CD4-positive, alpha-beta T cell treated with Interleukin-15 for 4 hours (primary cell): ENCODE results near the gene LSM7.
"Not testable (repeated sequence)": the region's sequence is repeated elsewhere in the genome, so short reads cannot be mapped to it uniquely, and the experiment has no call there.

ENCODE experiments used
- DNase-seq: peaks from one replicate; pipeline ENCODE4 v3.0.0-alpha.2; 2020; ENCODE audit warnings: low spot score

LSM7 gene

DNA sequence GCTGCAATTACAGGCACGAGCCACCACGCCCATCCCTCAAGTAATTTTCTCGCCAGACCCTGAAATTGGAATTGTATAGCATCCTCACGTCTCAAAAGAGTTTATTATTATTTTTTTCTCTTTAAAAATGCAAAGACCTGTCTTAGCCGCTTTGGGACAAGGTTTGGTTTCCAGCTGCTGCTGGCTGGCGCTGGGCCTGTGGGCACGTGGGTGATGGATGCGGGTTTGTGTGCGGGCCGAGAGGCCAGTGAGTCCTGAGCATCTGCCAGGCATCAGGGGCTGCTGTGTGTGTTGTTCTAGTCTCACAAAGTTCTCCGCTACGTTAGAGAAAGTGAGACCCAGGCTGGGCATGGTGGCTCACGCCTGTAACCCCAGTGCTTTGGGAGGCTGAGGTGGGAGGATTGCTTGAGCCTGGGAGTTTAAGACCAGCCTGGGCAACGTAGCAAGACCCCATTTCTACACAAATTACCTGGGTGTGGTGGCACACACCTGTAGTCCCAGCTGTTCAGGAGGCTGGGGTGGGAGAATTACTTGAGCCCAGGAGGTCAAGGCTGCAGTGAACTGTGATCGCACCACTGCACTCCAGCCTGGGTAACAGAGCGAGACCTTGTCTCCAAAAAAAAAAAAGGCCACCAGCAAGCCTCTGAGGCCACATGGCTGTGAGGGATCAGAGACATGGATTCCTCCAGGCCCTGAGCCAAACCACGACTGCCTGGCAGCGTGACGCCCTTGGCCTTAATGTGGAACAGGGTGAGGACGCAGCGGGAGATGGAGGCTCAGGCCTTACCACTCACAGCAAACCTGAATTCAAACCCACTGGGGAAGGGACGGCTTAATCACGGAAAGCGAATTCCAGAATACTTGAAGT is 27.0 kb upstream of the LSM7 start:
- DNase-seq = no peak

DNA sequence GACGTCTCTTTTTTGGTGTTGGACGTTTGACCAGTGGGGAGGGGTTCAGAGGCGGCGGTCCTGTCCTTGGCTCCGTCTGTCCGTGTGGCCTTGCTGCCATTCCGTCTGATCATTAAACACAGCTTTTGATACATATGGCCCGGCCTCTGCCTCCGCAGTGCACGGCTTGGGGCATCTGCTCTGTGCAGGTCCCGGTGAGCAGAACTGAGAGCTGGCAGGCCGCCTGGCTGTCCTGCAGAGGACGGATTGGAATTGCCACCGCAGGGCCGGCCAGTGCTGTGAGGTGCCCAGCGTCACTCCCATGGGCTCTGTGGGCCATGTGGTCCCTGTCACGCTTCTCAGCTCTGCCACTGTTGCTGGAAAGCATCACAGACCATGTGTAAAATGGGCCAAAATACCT is 26.3 kb upstream of the LSM7 start:
- no peak for DNase-seq

DNA sequence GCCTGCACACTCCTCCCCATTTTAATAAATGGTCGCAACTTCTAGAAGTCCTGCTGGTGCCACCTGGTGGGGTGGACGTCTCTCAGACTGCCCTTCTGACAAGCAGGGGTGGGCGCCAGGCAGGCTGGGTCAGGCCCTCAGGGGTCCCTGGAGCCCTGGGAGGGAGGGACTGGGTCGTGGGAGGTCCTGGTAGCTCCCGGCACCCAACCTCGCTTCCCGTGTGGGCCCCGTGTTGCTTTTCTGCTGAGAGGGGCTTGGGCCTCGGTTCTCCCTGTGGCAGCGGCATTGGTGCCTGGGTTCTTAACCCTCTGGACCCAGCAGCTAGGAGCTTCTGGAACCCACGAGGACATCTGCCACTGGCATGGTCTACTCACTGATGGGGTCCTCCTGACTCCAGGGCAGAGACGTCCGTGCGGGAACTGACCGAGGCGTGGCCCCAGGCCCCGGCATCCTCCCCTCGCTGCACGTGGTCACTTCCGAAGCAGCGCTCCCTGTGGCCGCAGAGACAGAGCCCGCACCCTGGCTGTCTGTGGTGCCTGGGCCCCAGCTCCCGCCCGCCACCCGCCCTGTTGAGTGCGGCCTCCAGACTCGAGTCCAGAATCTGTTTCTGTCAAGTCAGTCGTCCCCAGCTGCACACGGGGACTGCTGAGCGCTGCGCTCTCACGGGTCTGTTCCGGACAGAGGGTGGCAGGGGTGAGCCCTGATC is 25.7 kb upstream of the LSM7 start:
- DNase-seq = no peak

DNA sequence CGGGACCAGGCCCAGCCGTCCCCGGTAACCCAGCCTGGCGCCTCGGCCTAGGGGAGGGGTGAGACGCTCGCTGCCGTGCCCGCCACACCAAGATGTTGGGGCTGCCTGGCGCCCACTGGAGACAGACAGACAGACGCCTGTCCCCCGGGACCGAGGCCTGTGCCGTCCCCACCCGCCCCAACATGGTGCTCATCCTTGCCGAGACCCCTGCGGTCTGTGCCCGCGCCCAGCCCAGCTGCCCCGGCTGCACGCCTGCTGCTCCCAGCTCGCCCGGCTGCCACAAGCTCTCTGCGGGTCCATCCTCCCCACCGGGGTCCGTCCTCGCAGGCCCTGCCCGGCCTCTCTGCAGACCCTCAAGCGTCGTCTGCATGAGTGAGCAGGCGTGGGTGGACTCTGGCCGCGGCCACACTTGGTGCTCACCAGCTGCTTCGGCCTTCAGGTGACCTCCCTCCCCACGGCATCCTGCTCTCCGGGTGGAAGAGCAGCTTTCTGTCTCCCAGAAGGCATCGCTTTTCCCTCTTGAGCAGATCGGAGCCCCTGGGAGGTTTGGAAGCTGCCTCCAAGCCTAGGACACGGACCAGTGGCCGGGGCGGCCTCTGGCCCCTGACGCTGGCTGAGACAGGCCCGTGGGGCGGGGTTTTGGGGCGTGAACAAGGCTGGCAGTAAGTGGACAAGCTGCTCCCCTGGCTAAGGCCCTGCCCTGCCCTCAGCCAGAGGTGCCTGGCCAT is 24.9 kb upstream of the LSM7 start:
- no peak for DNase-seq

DNA sequence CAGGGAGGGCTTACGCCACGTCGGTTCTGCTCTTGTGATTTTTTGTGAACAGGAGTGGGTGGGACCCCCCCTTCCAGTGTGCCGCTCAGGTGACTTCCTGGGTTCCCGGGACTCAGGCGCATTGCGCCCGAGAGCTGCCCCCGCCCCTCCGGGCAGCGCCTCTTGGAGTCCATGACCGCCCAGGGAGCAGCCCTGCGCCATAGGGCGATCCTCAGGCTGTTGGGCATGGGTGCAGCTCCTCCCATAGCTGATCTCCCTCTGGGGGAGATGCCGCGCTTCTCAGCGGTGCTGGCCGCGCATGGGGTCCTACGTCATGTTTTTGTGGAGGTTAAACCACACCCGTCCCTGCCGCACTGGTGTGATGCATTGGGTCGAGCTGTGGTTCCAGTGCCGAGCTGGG is 23.7 kb upstream of the LSM7 start:
- no peak for DNase-seq

DNA sequence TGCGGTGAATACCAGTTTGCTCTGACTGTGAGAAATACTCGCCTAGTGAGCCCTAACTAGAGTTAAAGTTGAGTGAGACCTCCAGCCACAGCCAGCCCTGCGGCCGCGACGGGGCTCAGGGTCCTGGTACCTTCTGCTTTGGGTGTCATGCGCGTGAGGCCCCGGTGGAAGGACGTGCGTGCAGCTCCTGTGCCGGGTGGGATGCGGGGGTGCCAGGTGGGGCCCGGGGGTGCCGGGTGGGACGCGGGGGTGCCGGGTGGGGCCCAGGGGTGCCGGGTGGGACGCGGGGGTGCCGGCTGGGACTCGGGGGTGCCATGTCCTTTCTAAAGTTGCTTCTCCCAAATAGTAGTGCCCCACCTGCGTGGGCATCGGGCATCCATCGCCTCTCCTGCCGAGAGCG is 23.2 kb upstream of the LSM7 start:
- DNase-seq = no peak

DNA sequence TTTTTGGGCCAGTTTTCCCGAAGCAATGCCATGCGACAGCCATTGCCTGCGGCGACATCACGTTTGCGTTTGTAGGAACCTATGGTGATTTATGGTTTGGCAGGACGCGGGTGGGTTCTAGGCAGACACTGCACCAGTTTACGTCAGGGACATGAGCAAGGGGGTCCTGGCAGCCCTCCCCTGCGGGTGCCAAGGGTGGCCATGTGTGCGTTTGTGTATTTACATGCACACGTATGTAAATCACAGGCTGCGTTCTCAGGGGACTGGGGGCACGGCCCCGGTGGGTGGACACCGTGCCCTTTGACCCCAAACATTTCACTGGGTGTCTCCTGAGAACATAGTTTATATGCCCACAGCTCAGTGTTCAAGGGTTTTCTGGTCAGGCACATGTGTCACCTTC is 22.3 kb upstream of the LSM7 start:
- DNase-seq = no peak

DNA sequence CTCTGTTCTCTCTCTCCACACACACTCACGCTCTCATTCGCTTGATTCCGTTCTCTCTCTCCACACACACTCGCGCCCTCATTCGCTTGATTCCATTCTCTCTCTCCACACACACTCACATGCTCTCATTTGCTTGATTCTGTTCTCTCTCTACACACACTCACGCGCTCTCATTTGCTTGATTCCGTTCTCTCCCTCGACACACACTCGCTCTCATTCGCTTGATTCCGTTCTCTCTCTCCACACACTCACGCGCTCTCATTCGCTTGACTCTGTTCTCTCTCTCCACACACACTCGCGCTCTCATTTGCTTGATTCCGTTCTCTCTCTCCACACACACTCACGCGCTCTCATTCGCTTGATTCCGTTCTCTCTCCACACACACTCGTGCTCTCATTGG is 21.4 kb upstream of the LSM7 start:
- not testable (repeated sequence) for DNase-seq

DNA sequence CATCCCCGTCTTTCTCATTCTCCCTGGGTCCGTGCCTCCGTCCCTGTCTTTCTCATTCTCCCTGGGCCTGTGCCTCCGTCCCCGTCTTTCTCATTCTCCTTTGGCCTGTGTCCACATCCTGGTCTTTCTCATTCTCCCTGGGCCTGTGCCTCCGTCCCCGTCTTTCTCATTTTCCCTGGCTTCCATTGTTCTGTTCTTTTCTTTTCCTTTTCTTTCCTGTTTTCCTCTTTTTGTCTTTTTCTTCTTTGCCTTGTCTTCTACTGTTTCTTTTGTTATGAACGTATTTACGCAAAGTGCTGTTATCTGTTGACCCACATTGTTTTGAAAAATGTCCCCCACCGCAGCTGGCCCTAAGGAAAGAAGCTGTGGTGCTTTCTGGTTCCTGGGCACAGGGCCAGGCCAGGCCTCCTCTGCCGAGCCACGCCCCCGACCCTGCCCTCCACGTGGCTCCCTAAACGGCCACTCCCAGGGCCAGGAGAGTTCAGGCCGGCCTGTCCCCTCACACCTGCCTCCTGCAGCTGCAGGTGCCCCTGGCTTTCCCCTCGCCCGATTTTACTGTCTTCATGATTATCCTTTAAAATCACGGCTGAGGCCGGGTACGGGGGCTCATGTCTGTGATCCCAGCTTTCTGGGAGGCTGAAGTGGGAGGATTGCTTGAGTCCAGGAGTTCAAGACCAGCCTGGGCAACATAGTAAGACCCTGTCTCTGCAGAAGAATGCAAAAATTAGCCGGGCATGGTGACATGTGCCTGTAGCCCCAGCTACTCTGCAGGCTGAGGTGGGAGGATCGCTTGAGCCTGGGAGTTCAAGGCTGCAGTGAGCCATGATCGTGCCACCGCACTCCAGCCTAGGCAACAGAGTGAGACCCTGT is 17.6 kb upstream of the LSM7 start:
- DNase-seq = no peak

DNA sequence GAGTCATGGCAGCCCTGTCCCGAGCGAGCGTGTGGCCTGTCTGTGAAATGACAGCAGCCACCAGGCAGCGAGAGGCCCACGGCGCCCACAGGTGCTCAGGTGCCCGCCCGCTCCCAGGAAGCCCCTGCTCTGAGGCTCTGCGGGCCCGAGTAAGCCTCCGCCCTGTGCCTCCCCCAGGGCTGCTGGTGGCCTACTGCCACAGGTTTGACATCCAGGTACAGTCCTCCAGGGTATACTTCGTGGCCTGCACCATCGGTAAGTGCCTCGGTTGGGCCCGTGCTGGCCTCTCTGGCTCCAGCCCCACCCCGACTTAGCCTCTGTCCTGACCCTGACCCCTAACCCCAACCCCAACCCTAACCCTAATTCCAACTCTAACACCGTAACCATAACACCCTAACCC is 16.7 kb upstream of the LSM7 start:
- DNase-seq = no peak

DNA sequence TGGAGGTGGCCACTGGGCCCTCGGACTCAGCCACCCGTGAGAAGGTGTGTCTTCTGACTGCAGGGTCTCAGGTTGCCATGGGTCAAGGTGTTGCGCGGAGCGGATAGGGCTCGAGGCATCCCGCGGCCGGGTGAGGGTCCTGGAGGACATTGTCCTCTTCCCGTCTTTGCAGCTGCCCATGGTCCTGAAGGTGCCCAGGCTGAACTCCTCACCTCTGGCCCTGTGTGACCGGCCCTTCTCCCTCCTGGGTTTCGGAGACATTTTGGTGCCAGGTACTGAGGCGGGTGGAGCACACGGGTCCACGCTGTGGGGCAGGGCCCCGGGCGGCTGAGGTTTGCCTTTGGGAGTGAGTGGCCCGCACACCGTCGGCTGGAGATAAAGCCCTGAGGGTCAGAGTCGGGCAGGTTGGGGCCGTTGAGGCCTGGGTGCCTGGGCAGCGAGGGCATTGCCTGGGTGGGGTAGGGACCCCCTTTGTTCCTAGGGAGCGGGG is 16.0 kb upstream of the LSM7 start:
- no peak for DNase-seq

DNA sequence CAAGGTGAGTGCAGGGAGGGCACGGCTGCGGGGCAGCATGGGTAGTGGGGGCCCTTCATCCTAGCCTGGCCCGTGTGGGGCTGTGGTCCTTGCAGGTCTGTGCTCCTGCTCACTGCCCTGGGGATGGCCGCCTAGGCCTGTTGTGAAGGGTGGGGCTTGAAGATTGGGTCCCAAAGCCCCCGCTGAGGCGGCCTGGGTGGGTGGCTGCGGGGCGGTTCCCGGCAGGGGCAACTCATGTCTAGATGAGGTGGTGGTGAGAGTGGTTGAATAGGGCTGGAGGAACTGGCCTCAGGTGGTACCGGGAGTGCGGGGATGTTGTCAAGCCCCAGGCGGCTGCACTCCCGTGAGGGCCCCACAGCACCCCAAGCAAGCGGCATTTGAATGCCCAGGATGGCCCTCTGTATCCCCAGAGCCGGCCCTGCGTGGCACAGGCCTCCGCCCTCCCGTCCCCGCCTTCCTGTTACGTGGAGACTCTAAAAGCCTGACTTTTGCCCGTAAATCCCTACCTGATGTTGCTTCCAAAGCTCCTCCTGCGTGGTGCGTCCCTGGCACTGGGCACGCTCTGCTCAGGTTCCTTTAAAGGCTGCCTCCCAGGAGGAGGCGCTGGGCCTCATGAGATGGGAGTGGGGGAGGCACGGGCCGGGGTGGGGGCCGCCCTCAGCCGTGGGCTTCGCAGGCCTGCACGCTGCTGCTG is 15.1 kb upstream of the LSM7 start:
- DNase-seq = no peak

DNA sequence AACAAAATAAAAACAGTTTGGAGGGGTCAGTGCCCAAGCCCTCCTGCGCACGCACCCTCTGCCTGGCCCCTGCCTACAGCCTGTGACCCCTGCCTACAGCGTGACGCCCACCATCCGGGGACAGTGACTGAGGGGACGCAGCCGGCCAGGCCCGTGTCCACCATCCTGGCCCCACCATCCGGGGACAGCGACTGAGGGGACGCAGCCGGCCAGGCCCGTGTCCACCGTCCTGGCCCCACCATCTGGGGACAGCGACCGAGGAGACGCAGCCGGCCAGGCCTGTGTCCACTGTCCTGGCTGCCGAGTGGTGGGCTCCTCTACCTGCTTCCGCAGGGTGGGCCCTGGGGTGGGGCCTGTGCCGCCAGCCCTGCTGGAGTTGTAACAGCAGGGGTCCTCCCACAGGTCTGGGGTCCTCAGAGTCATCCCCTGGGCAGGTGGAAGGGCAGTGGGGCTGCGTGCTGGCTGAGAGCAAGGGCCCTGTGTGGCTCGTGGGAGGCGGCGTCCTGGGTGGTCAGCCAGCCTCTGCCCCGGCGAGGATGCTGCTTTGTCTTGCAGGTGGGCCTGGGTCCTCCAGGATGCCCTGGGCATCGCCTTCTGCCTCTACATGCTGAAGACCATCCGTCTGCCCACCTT is 14.4 kb upstream of the LSM7 start:
- no peak for DNase-seq

DNA sequence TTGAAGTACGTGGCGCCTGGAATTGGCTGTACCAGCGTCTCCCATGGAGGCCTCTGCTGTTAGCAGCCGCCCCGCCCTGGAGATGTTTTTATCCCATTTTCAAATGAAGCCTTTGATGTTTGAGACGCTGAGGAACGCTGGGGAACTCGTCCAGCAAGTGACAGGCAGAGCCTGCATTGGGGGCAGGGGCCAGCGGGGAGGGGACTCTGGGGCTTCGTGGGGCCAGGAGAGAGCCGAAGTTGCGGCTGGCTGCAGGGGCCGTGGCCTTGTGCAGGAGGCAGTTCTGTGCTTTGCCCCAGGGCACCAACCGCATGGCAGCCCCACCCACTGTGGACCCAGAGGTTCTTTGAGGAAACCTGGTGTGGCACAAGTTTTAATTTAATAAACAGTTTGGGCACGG is 13.6 kb upstream of the LSM7 start:
- DNase-seq = no peak

DNA sequence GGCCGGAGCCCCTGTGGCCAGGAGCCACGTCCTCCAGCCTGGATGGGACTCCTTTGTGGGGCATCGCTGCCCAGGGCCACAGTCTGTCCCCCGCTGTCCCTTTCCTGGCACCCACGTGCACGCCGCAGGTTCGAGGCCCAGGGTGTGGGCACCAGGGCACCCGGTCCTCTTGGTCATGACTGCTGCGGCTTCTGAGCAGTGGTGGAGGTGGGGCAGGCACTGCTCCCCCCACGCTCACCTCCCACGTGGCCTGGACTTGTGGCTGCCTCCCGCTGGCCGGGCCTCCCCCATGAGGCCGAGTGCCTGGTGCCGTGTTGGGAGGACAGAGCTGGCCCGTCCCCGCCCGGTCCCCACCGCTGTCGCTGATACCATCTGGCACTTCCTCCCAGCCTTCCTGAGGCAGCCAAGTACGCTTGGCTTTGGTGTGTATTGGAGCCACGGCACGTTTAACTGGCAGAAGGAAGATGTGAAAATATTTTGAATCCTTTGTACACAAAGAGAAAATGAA is 12.9 kb upstream of the LSM7 start:
- no peak for DNase-seq

DNA sequence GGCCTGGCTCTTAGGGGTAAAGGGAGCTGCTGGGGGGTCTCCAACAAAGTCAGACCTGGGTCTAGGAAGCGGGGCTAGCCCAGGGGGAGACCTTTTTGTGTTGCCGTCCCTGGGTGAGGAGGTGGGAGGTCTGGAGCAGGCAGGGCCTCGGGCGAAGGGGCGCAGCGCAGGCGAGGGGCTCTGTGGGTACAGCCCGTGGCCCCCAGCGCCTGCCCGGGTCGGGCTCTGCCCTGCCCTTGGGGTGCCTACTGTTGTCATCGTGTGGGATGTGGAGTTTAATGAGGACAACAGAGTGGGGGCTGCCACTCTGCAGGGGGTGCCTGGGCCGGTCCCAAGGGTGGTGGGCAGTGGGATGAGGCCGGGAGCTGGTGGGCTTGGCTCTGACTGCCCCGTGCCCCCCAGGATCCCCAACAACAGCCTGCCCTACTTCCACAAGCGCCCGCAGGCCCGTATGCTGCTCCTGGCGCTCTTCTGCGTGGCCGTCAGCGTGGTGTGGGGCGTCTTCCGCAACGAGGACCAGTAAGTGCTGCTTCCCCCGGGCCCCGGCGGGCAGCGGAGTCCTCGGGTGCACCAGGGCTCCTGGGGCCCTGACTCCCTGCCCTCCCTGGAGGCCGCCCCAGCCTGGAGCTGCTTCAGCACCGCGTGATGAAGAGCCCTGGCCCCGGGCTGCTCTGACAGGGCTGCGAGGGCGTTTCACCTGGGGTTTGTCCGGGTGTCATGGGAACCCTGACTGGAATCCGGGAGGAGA is 12.3 kb upstream of the LSM7 start:
- no peak for DNase-seq

DNA sequence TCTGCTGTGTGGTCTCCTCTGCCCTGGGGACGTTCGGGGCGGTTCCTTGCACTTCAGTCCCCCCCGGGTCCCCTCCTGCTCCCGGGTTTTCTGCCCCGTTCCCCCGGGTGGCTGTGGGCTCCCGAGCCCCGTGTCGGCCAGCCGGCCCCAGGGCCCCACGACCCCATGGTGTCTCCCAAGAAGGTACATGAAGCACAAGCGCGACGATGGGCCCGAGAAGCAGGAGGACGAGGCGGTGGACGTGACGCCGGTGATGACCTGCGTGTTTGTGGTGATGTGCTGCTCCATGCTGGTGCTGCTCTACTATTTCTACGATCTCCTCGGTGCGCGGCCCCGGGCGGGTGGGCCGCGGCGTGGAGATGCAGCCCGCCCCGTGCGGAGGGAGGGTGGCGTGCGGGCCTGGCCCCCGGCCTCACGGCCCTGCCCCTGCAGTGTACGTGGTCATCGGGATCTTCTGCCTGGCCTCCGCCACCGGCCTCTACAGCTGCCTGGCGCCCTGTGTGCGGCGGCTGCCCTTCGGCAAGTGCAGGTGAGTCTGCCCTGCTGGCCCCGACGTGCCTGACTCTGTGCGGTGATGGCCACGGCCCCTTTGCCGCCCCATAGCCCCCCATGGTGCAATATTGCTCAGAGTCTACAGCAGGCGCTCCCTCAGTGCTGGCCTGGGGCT is 11.4 kb upstream of the LSM7 start:
- no peak for DNase-seq

DNA sequence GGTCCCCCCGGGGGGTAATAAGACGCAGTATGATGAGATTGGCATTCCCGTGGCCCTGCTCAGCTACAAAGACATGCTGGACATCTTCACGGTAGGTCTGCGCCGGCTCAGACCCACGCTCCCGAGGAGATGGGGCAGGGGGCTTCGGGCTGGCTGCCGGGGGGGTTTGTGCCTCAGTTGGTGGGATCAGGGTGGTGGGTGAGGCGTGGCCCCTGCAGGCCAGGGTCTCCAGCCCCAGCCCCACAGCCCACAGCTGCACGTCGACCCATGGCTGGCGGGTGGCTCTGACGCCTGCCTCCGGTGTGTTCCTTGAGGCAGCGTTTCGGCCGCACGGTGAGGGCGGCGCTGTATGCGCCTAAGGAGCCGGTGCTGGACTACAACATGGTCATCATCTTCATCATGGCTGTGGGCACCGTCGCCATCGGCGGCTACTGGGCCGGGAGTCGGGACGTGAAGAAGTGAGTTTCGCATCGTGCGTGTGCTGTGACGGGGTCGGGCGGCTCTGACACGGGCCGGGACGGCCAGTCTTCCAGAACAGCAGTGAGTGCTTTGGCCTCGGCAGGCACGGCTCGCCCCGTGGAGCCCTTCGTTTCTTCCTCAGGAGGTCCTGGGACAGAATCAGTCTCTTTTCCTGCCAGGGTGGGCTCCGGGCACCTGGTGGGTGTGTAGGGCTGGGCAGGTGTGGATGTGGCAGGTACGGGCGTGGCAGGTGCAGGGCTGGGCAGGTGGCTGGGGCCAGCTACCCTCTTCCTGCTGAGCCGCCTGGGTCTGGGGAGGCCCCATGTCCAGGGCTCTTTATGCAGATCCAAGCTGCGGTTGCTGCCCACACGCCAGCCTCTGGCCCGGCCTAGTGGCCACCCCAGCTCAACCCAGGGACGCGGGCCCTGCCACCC is 10.6 kb upstream of the LSM7 start:
- DNase-seq = no peak
